OCI-LY7 (cell line): ENCODE data around the gene ARRDC3.

Source experiments
- CTCF ChIP-seq: fragments of 200-600 bp; sonication (generic); conservative IDR thresholded peaks from 2 replicates; pipeline ENCODE4 v1.5.1; 2014; ENCODE audit warnings: mild to moderate bottlenecking, antibody characterized with exemption, low read length, moderate library complexity, mixed read lengths
- EZH2phosphoT487 ChIP-seq: fragments of 200-600 bp; sonication (generic); IDR thresholded peaks from 2 replicates; pipeline ENCODE4 v1.6.1; 2018; ENCODE audit warnings: low read depth, borderline replicate concordance, mild to moderate bottlenecking, mixed run types, antibody characterized with exemption, low read length, moderate library complexity, mixed read lengths

GRCh38 chr5:91329283-91329682 lies 53.8 kb downstream of the ARRDC3 start:
- TF ChIP-seq EZH2phosphoT487 (no peak), CTCF (no peak)
